HG02798 (cell line): ENCODE measurements around the gene ITCH.
A peak's percentile ranks its signal among the peaks of the same experiment; 100 is the strongest.
"Not testable (repeated sequence)": the region's sequence is repeated elsewhere in the genome, so short reads cannot be mapped to it uniquely, and the experiment has no call there.

Experiments used
- ATAC-seq: cut with Tn5 transposase; IDR thresholded peaks from one replicate; pipeline ENCODE4 v1.9.1; 2021; ENCODE audit warnings: mild to moderate bottlenecking; ENCODE audit not compliant: unreplicated experiment, poor library complexity

Gene ITCH

DNA sequence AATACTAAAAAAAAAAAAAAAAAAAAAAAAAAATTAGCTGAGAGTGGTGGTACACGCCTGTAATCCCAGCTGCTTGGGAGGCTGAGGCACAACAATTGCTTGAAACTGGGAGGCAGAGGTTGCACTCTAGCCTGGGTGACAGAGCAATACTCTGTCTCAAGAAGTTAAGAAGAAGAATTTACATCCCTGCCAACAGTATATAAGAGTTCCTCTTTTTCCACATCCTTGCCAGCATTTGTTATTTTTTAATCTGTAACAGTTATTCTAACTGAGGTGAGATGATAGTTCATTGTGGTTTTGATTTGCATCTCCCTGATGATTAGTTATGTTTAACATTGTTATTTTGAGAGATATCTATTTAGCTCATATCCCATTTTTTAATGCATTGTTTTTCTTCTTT, 132.8 kb downstream of the ITCH start:
- no peak for ATAC-seq

DNA sequence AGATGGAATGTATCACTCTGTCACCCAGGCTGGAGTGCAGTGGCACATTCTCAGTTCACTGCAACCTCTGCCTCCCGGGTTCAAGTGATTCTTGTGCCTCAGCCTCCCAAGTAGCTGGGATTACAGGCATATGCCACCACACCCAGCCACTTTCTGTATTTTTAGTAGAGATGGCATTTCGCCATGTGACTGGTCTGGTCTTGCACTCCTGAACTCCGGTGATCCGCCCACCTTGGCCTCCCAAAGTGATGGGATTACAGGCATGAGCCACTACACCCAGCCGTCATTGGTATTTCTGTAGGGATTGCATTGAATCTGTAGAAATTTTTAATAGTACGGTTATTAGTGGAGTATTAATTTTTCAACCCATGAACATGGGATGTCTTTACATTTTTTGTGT, 134.5 kb downstream of the ITCH start:
- ATAC-seq, result not testable (repeated sequence)

DNA sequence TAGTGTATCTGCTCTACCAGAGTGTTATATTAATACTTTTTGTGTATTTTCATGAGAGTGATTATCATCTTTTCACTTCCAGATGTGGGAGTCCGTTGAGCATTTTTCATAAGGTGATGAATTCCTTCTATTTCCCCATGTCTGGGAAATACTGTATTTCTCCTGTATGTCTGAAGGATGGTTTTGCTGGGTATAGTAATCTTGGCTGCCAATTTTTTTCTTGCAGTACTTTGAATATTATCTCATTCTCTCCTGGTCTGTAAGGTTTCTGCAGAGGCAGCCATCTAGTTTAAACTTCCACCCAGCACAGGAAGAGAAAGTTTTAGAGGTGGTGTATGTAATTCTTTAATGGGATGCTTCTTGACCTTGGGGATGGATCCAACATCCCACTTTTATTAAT, 137.8 kb downstream of the ITCH start:
- ATAC-seq, result no peak

DNA sequence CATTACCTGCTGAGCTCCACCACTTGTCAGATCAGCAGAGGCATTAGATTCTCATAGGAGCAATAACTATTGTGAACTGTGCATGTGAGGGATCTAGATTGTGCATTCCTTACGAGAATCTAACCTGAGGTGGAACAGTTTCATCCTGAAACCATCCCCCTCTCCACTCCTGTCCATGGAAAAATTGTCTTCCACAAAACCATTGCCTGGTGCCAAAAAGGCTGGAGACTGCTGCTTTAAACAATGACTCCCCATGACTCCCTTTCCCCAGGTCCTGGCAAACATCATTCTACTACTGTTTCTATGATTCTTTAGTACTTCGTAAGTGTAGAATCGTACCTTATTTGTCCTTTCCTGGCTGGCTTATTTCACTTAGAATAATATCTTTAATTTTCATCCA, 143.4 kb downstream of the ITCH start:
- ATAC-seq, result no peak

DNA sequence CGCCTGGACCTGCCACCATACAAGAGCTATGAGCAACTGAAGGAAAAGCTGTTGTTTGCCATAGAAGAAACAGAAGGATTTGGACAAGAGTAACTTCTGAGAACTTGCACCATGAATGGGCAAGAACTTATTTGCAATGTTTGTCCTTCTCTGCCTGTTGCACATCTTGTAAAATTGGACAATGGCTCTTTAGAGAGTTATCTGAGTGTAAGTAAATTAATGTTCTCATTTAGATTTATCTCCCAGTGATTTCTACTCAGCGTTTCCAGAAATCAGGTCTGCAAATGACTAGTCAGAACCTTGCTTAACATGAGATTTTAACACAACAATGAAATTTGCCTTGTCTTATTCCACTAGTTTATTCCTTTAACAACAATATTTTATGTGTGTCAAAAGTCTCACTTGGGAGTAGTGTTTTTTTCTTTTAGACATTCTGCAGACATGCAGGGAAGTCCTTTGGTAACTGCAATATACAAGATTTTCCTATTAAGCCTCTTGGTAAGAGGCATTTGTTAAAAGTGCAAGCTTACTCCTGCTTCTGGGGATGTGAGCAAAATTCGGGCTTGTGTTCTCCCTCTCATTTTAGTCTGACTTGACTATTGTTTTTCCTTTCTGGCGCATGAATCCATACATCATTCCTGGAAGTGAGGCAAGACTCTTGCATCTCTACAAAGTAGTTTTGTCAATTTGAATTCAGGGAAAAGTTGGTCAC, 144.8 kb downstream of the ITCH start:
- no peak for ATAC-seq

DNA sequence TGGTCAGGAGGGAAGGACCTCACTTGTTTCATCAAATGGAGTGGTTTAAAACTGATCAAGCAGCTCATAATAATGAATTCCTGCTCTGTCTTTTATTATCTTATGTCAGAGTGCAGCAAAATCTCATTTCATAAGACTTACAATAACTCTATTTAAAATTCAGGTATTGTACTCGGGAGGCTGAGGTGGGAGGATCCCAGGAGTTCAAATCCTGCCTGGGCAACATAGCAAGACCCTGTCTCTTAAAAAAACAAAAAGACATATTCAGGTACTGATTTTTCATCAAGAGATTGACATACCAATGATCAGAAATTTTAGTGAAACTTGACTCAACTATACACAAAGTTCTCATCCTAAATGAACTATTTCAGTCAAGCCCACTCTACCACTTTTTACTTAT, 147.5 kb downstream of the ITCH start:
- no peak for ATAC-seq

DNA sequence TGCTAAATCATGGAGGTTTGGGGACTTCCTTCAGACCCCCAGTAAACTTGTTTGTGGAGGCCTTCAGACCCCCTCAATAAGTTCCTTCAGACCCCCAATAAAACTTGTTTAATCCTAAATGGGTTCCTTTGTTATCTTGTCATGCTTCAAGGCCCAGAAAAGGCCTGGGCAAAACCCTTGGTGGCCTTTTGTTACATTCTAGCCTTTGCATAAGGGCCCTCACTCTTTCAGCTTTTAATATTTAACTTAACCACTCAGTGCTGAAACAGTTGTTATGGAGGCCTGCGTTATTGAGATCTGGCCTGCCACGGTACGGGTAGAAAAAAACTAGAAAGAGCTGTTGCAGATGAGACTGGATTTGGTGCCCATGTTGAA, 148.8 kb downstream of the ITCH start:
- ATAC-seq, result no peak

DNA sequence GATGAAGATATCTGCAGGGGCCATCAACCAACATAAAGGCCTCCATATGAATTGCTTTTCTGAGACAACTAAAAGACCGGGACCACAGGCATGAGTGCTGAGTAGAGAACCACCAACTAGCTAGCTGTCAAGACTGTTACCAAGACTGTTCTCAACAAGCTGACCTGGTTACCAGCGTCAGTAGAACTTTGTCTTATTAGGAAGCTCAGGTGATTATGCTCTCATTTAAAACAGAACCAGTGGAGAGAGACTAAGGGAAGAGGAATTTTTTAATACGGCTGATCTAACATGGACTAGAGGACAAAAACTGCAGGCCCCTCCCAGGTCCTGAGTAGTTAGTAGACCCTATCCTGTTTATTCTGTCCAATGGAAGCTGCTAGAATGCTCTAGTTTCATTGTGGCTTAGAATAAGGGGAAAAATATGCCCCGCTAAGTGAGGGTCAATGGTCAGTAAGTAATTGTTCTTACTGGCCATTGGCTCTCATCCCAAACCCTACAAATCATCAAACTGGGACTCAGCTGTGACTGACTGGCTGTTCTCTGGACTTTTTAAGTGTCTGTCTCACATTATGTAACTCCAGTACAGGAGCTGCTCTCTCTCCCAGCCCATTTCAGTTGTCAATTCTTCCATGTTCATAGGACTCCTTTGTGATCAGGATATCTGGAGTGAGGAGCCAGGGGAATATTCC, 149.3 kb downstream of the ITCH start:
- ATAC-seq, result no peak

DNA sequence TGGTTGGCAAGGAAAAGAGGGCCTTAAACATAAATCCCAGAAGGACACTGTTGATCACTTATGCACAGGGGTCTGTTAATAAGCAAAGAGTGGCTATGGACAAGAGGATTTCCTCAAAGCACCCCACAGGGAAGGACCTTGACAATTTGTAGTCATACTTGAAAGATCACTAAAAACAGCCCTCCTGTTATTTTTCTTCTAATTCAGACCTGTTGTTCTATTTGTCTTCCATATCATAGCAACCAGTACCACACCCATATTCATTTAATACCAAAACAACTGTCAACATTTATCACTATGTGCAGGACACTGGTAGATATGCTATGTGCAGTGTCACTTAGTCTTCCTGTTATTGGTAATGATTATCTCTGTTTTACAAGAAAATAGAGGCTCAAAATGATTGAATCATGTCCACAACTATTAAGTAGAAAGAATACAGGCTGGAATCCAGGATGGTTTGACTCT, 149.9 kb downstream of the ITCH start:
- no peak for ATAC-seq

DNA sequence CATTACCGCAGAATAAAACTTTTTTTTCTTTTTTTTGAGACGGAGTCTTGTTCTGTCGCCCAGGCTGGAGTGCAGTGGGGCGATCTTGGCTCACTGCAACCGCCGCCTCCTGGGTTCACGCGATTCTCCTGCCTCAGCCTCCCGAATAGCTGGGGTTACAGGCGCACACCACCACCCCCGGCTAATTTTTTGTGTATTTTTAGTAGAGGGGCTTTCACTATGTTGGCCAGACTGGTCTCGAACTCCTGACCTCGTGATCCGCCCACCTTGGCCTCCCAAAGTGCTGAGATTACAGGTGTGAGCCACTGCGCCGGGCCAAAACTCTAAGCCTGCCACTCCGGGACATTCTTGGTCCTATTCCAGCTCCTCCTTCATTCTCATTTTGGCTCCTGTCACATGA, 151.0 kb downstream of the ITCH start:
- not testable (repeated sequence) for ATAC-seq

DNA sequence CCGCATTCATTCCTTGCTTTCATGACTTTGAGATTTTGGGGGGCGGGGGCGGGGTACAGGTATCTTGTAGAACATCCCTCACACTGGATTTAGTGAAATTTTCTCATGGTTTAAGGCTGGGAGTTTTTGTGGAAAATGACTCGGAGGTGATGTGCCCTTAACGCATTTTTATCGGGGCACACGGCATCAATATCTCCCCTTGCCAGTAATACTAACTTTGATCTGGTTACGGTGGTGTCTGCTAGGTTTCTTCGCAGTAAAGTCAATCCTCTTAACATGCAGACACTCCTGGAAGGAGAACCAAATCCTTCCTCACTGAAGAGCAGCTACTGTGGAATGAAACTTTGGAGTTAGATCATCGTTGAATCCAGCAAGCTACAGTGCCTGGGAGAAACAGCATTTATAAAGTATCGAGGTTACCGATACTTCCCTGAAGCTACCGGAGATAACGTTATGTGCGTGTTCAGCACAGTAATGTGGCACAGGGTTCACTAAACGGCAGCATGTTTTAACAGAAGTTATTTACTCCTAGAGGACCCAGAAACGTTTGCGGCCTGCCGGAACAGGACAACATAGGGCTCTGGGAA, 151.9 kb downstream of the ITCH start:
- no peak for ATAC-seq

DNA sequence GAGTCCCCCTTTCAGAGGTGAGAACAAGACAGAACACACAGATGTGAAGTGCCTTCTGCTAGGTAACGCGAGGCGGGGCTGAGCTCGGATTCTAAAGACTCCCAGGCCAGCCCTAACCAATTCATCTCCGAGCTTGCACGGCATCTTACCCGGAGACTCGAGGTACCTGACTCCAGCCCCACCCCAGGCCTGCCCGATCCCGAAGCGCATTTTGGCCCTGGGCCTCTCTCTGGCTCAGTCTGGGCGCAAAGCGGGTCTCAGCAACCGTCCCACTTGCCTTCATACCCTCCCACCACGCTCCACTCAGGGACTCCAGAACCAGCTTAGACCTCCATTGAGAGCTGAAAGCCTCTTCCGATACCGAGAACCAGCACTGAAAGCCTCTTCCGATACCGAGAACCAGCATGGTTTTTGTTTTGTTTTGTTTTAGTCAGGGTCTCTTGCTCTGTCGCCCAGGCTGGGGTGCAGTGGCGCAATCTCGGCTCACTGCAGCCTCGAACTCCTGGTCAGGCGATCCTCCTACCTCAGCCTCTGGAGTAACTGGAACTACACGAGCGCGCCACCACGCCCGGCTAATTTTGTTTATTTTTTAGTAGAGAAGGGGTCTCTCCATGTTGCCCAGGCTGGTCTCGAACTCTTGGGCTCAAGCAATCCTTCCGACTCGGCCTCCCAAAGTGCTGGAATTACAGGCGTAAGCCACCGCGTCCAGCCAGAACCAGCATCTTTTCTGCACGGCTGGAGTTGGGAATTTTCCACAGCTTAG, 152.6 kb downstream of the ITCH start:
- ATAC-seq, result peak; percentile 55

DNA sequence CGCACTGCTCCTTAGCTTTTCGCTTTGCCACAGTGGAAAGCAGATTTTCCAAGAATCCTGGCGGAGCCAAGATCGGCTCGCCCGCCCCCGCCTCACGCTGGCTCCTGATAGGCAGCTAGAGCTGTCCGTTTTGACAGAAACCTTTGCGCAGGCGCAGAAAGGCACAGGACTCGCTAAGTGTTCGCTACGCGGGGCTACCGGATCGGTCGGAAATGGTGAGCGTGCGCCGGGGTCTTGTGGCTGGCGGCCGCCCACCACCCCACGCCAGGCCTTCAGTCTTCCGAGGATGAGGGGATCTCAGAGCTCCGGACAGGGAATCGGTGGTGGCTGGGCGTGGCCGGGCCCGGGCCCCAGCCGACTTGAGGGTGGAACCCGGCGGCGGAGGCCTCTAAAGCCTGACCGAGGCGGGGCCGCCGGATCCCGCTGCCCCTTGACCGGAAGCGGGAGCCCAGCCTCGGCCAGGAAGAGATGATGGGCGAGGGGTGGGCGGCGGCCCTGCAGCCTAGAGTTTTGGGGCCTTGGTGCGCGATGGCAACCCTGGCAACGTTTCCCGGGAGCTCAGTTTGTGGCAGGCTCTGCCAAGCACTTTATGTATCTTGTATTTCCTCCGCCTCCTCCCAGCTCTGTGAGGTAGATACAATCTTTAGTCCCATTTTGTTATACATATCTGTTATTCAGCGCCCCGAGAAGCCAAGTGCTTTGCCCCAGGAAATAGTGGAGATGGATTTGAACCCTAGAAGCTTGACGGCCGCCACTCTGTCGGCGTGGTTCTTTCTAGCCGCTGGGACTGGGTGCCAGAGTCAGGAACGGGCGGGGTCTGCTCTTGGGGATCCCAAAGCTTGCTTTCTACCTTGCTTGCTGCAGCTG, 153.4 kb downstream of the ITCH start, which contains the start of gene DYNLRB1:
DYNLRB1 (plus strand) TSS at position 176 of the 867 bp plus-strand sequence; CDS start at position 213, 37 bp downstream.
- peak; percentile 82 for ATAC-seq

DNA sequence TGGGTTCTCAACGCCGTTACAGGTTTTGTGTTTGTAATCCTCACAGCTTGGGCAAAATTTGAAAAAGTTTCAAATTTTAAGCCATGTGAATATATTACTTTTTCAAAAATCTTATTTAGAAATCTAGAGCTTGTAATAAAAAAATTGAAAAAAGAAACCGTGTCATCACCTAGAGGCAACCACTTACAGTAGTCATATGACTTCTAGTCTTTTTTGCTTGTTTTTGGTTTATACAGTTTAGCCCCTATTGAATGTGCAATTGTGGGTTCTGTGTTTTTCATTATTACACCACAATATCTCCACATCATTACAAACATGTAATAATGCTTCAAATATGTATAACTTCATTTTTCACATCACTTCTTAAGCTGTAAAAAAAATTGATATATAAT, 154.0 kb downstream of the ITCH start:
- ATAC-seq, result no peak

DNA sequence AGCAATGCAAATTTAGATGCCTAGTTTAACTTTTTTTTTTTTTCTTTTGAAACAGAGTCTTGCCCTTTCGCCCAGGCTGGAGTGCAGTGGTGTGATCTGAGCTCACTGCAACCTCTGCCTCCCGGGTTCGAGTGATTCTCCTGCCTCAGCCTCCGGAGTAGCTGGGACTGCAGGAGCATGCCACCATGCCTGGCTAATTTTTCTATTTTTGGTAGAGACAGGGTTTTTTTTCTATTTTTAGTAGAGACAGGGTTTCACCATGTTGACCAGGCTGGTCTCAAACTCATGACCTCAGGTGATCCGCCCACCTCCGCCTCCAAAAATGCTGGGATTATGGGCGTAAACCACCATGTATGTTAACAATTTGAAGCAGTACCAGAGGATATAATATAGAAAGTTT, 155.8 kb downstream of the ITCH start:
- not testable (repeated sequence) for ATAC-seq

DNA sequence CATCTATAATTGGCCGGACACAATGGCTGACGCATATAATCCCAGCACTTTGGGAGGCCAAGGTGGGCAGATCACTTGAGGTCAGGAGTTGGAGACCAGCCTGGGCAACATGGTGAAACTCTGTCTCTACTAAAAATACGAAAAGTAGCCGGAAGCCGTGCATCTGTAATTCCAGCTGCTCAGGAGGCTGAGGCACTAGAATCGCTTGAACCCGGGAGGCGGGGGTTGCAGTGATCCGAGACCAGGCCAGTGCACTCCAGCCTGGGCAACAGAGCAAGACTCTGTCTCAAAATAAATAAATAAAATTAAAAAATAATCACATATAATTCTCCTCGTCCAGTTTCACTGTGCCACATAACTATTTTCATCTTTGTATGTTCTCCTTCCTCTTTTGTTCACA, 156.8 kb downstream of the ITCH start:
- not testable (repeated sequence) for ATAC-seq

DNA sequence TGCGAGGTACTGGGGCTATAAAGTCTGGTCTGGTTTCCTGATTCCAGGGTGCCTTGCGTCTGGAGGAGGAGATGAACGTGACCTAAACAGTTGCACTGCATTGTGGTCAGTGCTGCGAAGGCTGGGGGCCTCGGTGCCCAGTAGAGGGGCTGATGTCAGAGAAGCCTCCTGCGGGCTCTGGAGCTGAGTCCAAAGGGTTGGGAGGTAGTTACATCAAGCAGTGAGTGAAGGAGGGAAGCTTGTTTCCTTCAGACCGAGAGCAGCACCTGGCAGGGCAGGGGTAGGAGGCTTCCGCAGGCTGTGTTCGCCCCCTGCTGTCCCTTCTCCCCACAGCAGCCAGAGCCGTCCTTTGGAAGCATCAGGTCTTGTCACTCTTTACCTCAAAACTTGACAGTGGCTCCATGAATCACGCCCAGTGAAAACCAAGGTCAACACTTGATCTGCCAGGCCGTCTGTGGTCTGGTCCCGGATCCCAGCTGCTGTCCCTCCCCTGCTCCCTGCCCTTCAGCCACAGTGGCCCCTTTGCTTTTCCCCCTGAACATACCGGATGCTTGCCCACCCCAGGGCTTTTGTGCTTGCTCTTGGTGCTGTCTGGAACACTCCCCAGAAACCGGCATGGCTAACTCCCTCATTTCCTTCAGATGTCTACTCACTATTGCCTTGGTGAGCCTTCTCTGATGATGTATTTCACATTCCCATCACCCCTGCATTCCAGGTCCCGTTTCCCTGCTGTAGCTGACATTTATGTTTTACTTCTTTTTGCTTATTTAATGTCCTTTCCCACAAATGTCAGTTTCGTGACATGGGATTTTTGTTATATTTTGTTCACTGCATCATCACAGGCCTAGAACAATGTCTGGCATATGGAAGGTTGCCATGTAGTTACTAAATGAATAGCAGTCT, 160.1 kb downstream of the ITCH start:
- ATAC-seq, result no peak

DNA sequence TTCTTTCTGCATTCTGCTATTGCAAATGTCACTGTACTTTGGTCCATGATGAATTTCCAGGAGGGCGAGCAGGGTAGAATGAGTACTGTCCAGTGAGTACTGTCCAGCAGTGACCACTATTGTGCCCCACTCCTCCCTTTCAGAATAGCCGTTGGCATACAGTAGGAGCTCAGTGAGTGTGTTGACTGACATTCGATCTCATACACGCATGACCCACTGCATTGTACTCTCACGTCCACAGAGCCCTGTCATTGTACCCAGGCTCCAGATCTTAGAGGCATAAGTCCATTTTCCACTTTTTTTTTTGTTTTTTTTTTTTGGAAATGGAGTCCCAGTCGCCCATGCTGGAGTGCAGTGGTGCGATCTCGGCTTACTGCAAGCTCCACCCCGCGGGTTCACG, 161.4 kb downstream of the ITCH start:
- ATAC-seq, result no peak

DNA sequence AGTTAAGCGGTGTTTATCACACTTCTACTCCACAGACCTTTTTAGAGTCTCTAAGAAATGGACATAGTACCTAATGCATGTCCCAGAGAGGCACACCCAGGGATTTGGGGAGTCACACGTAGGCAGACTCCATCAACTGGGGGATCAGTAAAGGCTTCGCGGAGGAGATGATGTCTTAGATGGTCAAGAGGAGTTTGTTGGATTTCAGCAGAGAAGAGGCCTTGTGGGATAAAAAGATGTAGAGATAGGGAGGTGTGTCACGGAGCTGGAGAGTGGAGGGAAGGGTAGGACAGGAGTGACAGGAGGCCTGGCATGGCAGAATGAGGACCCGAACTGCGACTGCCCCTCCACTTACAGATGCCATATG, 162.3 kb downstream of the ITCH start:
- no peak for ATAC-seq
